Tibial nerve (tissue), 4 donors: ENCODE data around the gene SLIT3.

Experiments used
- EP300 ChIP-seq, 2 donors: sonication (generic); formaldehyde crosslinking; IDR thresholded peaks; one replicate each; pipeline ENCODE4 v1.6.1; 2017; ENCODE audit warnings: antibody characterized with exemption in 2 of 2, mild to moderate bottlenecking in 1 of 2
- POLR2A ChIP-seq, 2 donors: fragments of 450-650 bp; IDR thresholded peaks; one replicate each; pipeline ENCODE4 v1.6.1; 2017; ENCODE audit warnings: antibody characterized with exemption in 2 of 2, mild to moderate bottlenecking in 2 of 2, moderate library complexity in 2 of 2
- TF ChIP-seq, protein P1 (sequence below), 5 experiments: fragments of 200-600 bp in 3 of 5; fragments of 450-650 bp in 2 of 5; sonication (generic) in 3 of 5; IDR thresholded peaks; one replicate each; pipeline ENCODE4 v1.5.1; 2016 to 2019; ENCODE audit warnings: antibody characterized with exemption in 5 of 5, mild to moderate bottlenecking in 3 of 5, moderate library complexity in 2 of 5

DNA sequence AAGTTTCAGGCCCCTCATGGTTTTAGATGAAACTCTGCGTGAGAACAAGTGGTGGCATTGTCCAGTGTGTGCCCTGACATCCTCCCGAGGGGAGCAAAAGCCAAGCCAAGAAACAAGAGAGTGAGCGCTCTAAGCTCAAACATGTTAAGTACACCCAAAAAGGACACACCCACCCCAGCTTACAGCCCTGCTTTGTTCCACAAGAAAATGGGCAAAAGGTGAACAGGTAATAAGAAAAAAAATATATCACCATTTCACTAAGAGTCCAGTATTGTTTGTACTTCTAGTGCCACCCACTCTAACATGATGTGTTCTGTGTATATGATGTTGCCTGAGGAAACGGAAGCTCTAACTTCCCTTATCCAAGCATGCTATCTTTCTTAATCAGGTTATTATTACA is 278.2 kb downstream of the SLIT3 start:
- TF ChIP-seq, protein P1, sequence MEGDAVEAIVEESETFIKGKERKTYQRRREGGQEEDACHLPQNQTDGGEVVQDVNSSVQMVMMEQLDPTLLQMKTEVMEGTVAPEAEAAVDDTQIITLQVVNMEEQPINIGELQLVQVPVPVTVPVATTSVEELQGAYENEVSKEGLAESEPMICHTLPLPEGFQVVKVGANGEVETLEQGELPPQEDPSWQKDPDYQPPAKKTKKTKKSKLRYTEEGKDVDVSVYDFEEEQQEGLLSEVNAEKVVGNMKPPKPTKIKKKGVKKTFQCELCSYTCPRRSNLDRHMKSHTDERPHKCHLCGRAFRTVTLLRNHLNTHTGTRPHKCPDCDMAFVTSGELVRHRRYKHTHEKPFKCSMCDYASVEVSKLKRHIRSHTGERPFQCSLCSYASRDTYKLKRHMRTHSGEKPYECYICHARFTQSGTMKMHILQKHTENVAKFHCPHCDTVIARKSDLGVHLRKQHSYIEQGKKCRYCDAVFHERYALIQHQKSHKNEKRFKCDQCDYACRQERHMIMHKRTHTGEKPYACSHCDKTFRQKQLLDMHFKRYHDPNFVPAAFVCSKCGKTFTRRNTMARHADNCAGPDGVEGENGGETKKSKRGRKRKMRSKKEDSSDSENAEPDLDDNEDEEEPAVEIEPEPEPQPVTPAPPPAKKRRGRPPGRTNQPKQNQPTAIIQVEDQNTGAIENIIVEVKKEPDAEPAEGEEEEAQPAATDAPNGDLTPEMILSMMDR (IDR thresholded peaks at IDR 0.05), result no peak
- TF ChIP-seq POLR2A (IDR thresholded peaks at IDR 0.05), result no peak
- TF ChIP-seq EP300 (IDR thresholded peaks at IDR 0.05), result no peak
